HCT116 (cell line): ENCODE measurements around the gene TCP1. TPM values are rescaled to one million over a fixed set of nuclear protein-coding genes. Genes with fewer than 3 reads are reported as not detected.

Experiments
- ATAC-seq: fragments of 200-7000 bp; cut with Tn5 transposase; 2 replicates; pipeline ENCODE4 v1.9.1; 2020; ENCODE audit warnings: mild to moderate bottlenecking, moderate library complexity
- BruUV-seq: library from RNA; stranded (reverse); fragments of 400-500 nt; replicated peaks from 2 replicates; lab custom pipeline; 2021; lab: Mats Ljungman, UMichigan
- CTCF ChIA-PET: fragments of 300-600 bp; sonication (Branson Sonifier 250); formaldehyde crosslinking; loops from one replicate; lab custom pipeline; 2021; ENCODE audit warnings: antibody characterized with exemption; lab: Charles Lee
- POLR2A ChIA-PET: fragments of 300-600, 350-600 bp; sonication (Branson Sonifier 250); formaldehyde crosslinking; loops from one replicate; lab custom pipeline; 2021; ENCODE audit warnings: antibody characterized with exemption; lab: Charles Lee
- RAD21 ChIA-PET, 2 experiments: fragments of 300-600 bp; sonication (Branson Sonifier 250); formaldehyde crosslinking; loops; one replicate each; lab custom pipeline; 2023; ENCODE audit warnings: low total read pairs in 2 of 2; ENCODE audit not compliant: uncharacterized antibody in 2 of 2, unreplicated experiment in 2 of 2, low non-redundant PET in 1 of 2; lab: Charles Lee
- DNase-seq: peaks from one replicate; pipeline ENCODE4 v3.0.0-alpha.2; 2010; ENCODE audit warnings: low read depth, low spot score
- H2AFZ ChIP-seq: fragments of 200-600 bp; shearing (Covaris generic), sonication (generic); 2 replicates; pipeline ENCODE4 v1.6.1; 2017; ENCODE audit warnings: low read depth, mixed run types, mixed read lengths, antibody characterized with exemption, low read length; ENCODE audit not compliant: poor library complexity, severe bottlenecking
- H3K27ac ChIP-seq: 2 replicates; pipeline ENCODE4 v1.5.1; 2012; ENCODE audit warnings: low read depth, low read length
- H3K27me3 ChIP-seq: fragments of 200-600 bp; sonication (generic); 2 replicates; pipeline ENCODE4 v1.6.1; 2016; ENCODE audit warnings: mixed run types, low read length, mixed read lengths; ENCODE audit not compliant: insufficient read depth
- H3K36me3 ChIP-seq, 2 experiments: fragments of 200-500 bp in 1 of 2; fragments of 200-600 bp in 1 of 2; sonication (Bioruptor generic) in 1 of 2; sonication (generic) in 1 of 2; 2 replicates each; pipeline versions ENCODE4 v1.5.1 to v1.6.1; 2014 to 2016; ENCODE audit warnings: low read length in 2 of 2, inconsistent platforms in 1 of 2, mixed read lengths in 1 of 2, mixed run types in 1 of 2; ENCODE audit not compliant: insufficient read depth in 2 of 2, control insufficient read depth in 1 of 2
- H3K4me1 ChIP-seq, 2 experiments: fragments of 200-600 bp in 1 of 2; sonication (generic) in 1 of 2; 2 replicates each; pipeline versions ENCODE4 v1.5.1 to v1.6.1; 2012 to 2017; ENCODE audit warnings: low read length in 2 of 2, inconsistent platforms in 1 of 2, mild to moderate bottlenecking in 1 of 2, mixed read lengths in 1 of 2, mixed run types in 1 of 2, moderate library complexity in 1 of 2; ENCODE audit not compliant: insufficient read depth in 2 of 2, control insufficient read depth in 1 of 2
- H3K4me2 ChIP-seq: fragments of 200-600 bp; sonication (generic); 2 replicates; pipeline ENCODE4 v1.6.1; 2017; ENCODE audit warnings: mixed run types, low read length, mixed read lengths
- H3K4me3 ChIP-seq, 2 experiments: fragments of 200-600 bp in 1 of 2; sonication (generic) in 1 of 2; replicated peaks in 1 of 2; 2 replicates each; pipeline ENCODE4 v1.5.1; 2011 to 2016; ENCODE audit warnings: low read length in 2 of 2, control low read depth in 1 of 2, low read depth in 1 of 2, mild to moderate bottlenecking in 1 of 2, mixed read lengths in 1 of 2, mixed run types in 1 of 2
- H3K79me2 ChIP-seq: fragments of 200-600 bp; sonication (generic); 2 replicates; pipeline ENCODE4 v1.6.1; 2017; ENCODE audit warnings: mild to moderate bottlenecking, mixed run types, low read length, moderate library complexity, mixed read lengths; ENCODE audit not compliant: insufficient read depth
- H3K9ac ChIP-seq: fragments of 200-600 bp; sonication (generic); 2 replicates; pipeline ENCODE4 v1.6.1; 2016; ENCODE audit warnings: low read length, mixed read lengths
- H3K9me2 ChIP-seq: fragments of 200-600 bp; sonication (generic), shearing (Covaris generic); 2 replicates; pipeline ENCODE4 v1.6.1; 2017; ENCODE audit warnings: mixed run types, mild to moderate bottlenecking, moderate library complexity; ENCODE audit not compliant: insufficient read depth
- H3K9me3 ChIP-seq, 2 experiments: fragments of 200-500 bp in 1 of 2; fragments of 200-600 bp in 1 of 2; sonication (Bioruptor generic) in 1 of 2; sonication (generic) in 1 of 2; 2 replicates each; pipeline ENCODE4 v1.6.1; 2014 to 2017; ENCODE audit warnings: low read length in 2 of 2, mixed read lengths in 2 of 2, inconsistent platforms in 1 of 2, low read depth in 1 of 2, mild to moderate bottlenecking in 1 of 2, mixed run types in 1 of 2, moderate library complexity in 1 of 2; ENCODE audit not compliant: control insufficient read depth in 1 of 2, insufficient read depth in 1 of 2
- H4K20me1 ChIP-seq: fragments of 200-600 bp; sonication (generic), shearing (Covaris generic); 2 replicates; pipeline ENCODE4 v1.6.1; 2017; ENCODE audit warnings: mixed run types, mild to moderate bottlenecking, moderate library complexity; ENCODE audit not compliant: insufficient read depth
- CBX3 ChIP-seq: IDR thresholded peaks from 2 replicates; pipeline ENCODE4 v1.6.1; 2012; ENCODE audit warnings: low read depth
- EGR1 ChIP-seq: IDR thresholded peaks from 2 replicates; pipeline ENCODE4 v1.6.1; 2012; ENCODE audit warnings: low read depth
- POLR2A ChIP-seq: IDR thresholded peaks from 2 replicates; pipeline ENCODE4 v1.7.0; 2011; ENCODE audit warnings: borderline replicate concordance; ENCODE audit not compliant: insufficient read depth, insufficient read length; ENCODE audit errors: extremely low read depth
- RAD21 ChIP-seq: IDR thresholded peaks from 2 replicates; pipeline ENCODE4 v1.6.1; 2012; ENCODE audit warnings: low read depth, mild to moderate bottlenecking
- SP1 ChIP-seq: IDR thresholded peaks from 2 replicates; pipeline ENCODE4 v1.6.1; 2012; ENCODE audit warnings: low read depth
- SRF ChIP-seq: IDR thresholded peaks from 2 replicates; pipeline ENCODE4 v1.6.1; 2012; ENCODE audit warnings: low read depth
- ZFX ChIP-seq: fragments of 450-650 bp; IDR thresholded peaks from 2 replicates; pipeline ENCODE4 v1.6.1; 2017
- ZNF274 ChIP-seq: fragments of 200-500 bp; sonication (Bioruptor generic); IDR thresholded peaks from 2 replicates; pipeline ENCODE4 v1.6.1; 2014; ENCODE audit warnings: mild to moderate bottlenecking, low read depth, low read length, inconsistent platforms
- intact Hi-C: fragments of 100-400 bp; cut with micrococcal nuclease; formaldehyde crosslinking; loops from 2 replicates; pipeline ENCODE4 v1.10.0; 2022
- total RNA-seq: library from RNA; stranded (reverse); gene quantifications from one replicate; pipeline ENCODE4 v1.2.1, GENCODE V29; 2021; ENCODE audit not compliant: unreplicated experiment
- TF ChIP-seq, protein P1 (sequence below): IDR thresholded peaks from 2 replicates; pipeline ENCODE4 v1.6.1; 2012; ENCODE audit warnings: low read depth
- TF ChIP-seq, protein P2 (sequence below): IDR thresholded peaks from 2 replicates; pipeline ENCODE4 v1.6.1; 2011; ENCODE audit warnings: mild to moderate bottlenecking, low read length, moderate library complexity; ENCODE audit not compliant: insufficient replicate concordance; ENCODE audit errors: extremely low read depth
- TF ChIP-seq, protein P3 (sequence below), 3 experiments: fragments of 200-600 bp in 1 of 3; sonication (generic) in 1 of 3; IDR thresholded peaks in 2 of 3; conservative IDR thresholded peaks in 1 of 3; 2 replicates each; pipeline ENCODE4 v1.5.1; 2012 to 2017; ENCODE audit warnings: low read depth in 2 of 3, low read length in 2 of 3, antibody characterized with exemption in 1 of 3, borderline replicate concordance in 1 of 3, control low read depth in 1 of 3, mild to moderate bottlenecking in 1 of 3, mixed read lengths in 1 of 3, mixed run types in 1 of 3, moderate library complexity in 1 of 3; ENCODE audit not compliant: insufficient read depth in 1 of 3

The TCP1 gene
- total RNA-seq, 1 experiment from 2014 or later, result 447 TPM

DNA sequence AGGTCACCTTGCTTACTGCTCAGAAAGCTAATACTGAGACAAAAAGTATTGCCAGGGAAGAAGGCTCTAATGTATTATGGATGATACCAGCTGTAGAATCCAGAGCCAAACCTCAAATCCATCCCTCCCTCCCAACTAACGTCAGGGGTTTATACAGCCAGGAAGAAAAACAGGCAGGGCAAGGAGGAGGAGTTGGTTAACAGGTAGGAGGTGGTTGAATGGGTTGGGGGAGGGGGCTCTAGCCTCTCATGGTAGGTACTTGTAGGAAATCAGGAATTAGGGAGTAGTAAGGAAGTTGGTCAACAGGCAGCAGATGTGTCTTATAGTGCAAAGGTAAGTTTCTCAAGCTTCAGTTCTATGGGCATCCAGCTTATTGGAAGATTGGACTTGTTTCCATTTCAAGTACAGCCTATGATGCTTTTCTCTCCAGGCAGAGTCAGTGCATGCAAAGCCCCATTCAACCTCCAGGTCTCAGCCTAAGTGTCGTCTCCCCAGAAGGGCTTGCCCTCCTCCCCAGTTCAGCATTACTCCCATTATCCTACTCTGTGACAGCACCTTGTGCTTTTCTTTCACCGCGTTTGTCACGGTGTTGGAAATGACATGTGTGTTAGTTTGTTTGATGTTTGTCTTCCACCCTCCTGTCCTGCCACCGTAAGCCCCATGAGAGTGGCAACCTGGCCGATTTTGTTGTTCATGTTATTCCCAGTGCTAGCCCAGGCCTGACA lies 48.8 kb upstream of the TCP1 start (continued):
- TF ChIP-seq, protein P1, sequence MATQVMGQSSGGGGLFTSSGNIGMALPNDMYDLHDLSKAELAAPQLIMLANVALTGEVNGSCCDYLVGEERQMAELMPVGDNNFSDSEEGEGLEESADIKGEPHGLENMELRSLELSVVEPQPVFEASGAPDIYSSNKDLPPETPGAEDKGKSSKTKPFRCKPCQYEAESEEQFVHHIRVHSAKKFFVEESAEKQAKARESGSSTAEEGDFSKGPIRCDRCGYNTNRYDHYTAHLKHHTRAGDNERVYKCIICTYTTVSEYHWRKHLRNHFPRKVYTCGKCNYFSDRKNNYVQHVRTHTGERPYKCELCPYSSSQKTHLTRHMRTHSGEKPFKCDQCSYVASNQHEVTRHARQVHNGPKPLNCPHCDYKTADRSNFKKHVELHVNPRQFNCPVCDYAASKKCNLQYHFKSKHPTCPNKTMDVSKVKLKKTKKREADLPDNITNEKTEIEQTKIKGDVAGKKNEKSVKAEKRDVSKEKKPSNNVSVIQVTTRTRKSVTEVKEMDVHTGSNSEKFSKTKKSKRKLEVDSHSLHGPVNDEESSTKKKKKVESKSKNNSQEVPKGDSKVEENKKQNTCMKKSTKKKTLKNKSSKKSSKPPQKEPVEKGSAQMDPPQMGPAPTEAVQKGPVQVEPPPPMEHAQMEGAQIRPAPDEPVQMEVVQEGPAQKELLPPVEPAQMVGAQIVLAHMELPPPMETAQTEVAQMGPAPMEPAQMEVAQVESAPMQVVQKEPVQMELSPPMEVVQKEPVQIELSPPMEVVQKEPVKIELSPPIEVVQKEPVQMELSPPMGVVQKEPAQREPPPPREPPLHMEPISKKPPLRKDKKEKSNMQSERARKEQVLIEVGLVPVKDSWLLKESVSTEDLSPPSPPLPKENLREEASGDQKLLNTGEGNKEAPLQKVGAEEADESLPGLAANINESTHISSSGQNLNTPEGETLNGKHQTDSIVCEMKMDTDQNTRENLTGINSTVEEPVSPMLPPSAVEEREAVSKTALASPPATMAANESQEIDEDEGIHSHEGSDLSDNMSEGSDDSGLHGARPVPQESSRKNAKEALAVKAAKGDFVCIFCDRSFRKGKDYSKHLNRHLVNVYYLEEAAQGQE, result no peak
- TF ChIP-seq EGR1, result no peak
- TF ChIP-seq CBX3, result no peak
- TF ChIP-seq, protein P2, sequence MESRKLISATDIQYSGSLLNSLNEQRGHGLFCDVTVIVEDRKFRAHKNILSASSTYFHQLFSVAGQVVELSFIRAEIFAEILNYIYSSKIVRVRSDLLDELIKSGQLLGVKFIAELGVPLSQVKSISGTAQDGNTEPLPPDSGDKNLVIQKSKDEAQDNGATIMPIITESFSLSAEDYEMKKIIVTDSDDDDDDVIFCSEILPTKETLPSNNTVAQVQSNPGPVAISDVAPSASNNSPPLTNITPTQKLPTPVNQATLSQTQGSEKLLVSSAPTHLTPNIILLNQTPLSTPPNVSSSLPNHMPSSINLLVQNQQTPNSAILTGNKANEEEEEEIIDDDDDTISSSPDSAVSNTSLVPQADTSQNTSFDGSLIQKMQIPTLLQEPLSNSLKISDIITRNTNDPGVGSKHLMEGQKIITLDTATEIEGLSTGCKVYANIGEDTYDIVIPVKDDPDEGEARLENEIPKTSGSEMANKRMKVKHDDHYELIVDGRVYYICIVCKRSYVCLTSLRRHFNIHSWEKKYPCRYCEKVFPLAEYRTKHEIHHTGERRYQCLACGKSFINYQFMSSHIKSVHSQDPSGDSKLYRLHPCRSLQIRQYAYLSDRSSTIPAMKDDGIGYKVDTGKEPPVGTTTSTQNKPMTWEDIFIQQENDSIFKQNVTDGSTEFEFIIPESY, result no peak

DNA sequence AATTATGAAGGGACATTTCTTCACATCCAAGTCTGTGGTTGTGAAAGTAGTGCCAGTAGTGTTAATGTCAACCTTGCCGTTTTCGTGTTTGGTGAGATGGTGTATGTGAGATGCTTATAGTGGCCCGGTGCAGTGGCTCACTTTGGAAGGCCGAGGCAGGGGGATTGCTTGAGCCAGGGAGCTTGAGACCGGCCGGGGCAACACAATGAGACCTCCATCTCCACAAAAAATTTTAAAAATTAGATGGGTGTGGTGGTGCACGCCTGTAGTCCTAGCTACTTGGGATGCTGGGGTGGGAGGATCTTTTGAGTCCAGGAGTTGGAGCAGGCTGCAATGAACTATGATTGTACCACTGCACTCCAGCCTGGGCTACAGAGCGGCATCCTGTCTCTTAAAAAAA lies 48.1 kb upstream of the TCP1 start:
- no TSS peak for BruUV-seq
- Histone ChIP-seq H3K9me2 (no peaks in the 10 kb centered on the region), H2AFZ (no peak overlapping the region), H3K36me3 (no peaks in the 10 kb centered on the region), H3K79me2 (no peaks in the 10 kb centered on the region), H3K4me1 (peaks cover 0 to 5% of the 10 kb centered on the region in 2 experiments; a peak in 1 of 4 replicates), H3K27me3 (no peaks in the 10 kb centered on the region), H3K9ac (no peak overlapping the region), H4K20me1 (no peaks in the 10 kb centered on the region), H3K4me2 (no peak overlapping the region), H3K9me3 (no peaks in the 10 kb centered on the region), H3K27ac (no peak overlapping the region), H3K4me3 (no peak overlapping the region)
- ChIA-PET POLR2A (no interaction called here), RAD21 (interaction anchor here in 1 of 2 experiments (0.7 kb wide), 1 partner anchor 13 kb away, joined by 3 read pairs; no protein-coding TSS in a partner anchor), CTCF (no interaction called here)
- ATAC-seq (no peak), DNase-seq (no peak)
- intact Hi-C loops, result no loop called here
- TF ChIP-seq POLR2A (no peak), RAD21 (no peak), ZFX (no peak), EGR1 (no peak), SRF (no peak), ZNF274 (no peak), SP1 (no peak), CBX3 (no peak)
- TF ChIP-seq, protein P3, sequence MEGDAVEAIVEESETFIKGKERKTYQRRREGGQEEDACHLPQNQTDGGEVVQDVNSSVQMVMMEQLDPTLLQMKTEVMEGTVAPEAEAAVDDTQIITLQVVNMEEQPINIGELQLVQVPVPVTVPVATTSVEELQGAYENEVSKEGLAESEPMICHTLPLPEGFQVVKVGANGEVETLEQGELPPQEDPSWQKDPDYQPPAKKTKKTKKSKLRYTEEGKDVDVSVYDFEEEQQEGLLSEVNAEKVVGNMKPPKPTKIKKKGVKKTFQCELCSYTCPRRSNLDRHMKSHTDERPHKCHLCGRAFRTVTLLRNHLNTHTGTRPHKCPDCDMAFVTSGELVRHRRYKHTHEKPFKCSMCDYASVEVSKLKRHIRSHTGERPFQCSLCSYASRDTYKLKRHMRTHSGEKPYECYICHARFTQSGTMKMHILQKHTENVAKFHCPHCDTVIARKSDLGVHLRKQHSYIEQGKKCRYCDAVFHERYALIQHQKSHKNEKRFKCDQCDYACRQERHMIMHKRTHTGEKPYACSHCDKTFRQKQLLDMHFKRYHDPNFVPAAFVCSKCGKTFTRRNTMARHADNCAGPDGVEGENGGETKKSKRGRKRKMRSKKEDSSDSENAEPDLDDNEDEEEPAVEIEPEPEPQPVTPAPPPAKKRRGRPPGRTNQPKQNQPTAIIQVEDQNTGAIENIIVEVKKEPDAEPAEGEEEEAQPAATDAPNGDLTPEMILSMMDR (IDR thresholded peaks at IDR 0.05 in 2 of 3, conservative IDR thresholded peaks at IDR 0.05 in 1 of 3; ENCODE audit: borderline replicate concordance in 1 of 3, insufficient read depth in 1 of 3, low read depth in 2 of 3, low read length in 2 of 3), result no peak
- TF ChIP-seq, protein P1, result no peak
